NT2/D1 (cell line): ENCODE measurements around the gene TNFRSF12A.

Experiments used
- DNase-seq: peaks from one replicate; pipeline ENCODE4 v3.0.0-alpha.2; 2011; ENCODE audit warnings: low read depth, low spot score
- H3K27me3 ChIP-seq: 2 replicates; pipeline ENCODE4 v1.6.0; 2011; ENCODE audit warnings: mild to moderate bottlenecking; ENCODE audit not compliant: insufficient read length, insufficient read depth
- H3K36me3 ChIP-seq: 2 replicates; pipeline ENCODE4 v1.6.1; 2011; ENCODE audit warnings: mild to moderate bottlenecking, low read length, mixed read lengths; ENCODE audit not compliant: insufficient read depth, insufficient read length
- H3K4me1 ChIP-seq: 2 replicates; pipeline ENCODE4 v1.5.1; 2011; ENCODE audit not compliant: insufficient read depth, insufficient read length
- H3K4me3 ChIP-seq: 2 replicates; pipeline ENCODE4 v1.5.1; 2011; ENCODE audit warnings: low read depth; ENCODE audit not compliant: insufficient read length
- H3K9ac ChIP-seq: 2 replicates; pipeline ENCODE4 v1.6.0; 2011; ENCODE audit warnings: low read depth; ENCODE audit not compliant: insufficient read length
- H3K9me3 ChIP-seq: 2 replicates; pipeline ENCODE4 v1.5.1; 2011; ENCODE audit warnings: mild to moderate bottlenecking, low read length; ENCODE audit not compliant: insufficient read depth
- SUZ12 ChIP-seq: IDR thresholded peaks from 2 replicates; pipeline ENCODE4 v1.6.1; 2011; ENCODE audit not compliant: insufficient read length, insufficient read depth; ENCODE audit errors: extremely low read depth
- YY1 ChIP-seq: IDR thresholded peaks from 2 replicates; pipeline ENCODE4 v1.6.1; 2011; ENCODE audit not compliant: insufficient read length, insufficient read depth
- ZNF274 ChIP-seq: IDR thresholded peaks from 2 replicates; pipeline ENCODE4 v1.6.1; 2011; ENCODE audit warnings: mild to moderate bottlenecking, low read depth, low read length

TNFRSF12A gene

DNA sequence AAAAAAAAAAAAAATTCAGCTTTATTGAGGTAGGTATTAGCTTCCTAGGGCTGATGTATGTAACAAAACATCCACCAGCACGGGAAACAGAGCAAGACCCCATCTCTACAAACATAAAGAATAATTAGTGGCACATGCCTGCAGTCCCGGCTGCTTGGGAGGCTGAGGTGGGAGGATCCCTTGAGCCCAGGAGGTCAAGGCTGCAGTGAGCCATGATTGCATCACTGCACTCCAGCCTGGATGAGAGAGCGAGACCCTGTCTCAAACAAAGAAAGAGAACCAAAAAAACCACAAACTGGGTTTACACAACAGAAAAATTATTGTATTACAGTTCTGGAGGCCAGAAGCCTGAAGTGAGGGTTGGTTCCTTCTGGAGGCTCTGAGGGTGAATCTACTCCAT is 22.2 kb downstream of the TNFRSF12A start:
- Histone ChIP-seq H3K9me3 (no peaks in the 10 kb centered on the region), H3K36me3 (no peaks in the 10 kb centered on the region), H3K4me3 (no peak overlapping the region), H3K27me3 (peaks cover 66% of the 10 kb centered on the region), H3K9ac (no peak overlapping the region), H3K4me1 (peaks cover 19% of the 10 kb centered on the region)
- TF ChIP-seq ZNF274 (no peak), SUZ12 (no peak), YY1 (no peak)
- no peak for DNase-seq

DNA sequence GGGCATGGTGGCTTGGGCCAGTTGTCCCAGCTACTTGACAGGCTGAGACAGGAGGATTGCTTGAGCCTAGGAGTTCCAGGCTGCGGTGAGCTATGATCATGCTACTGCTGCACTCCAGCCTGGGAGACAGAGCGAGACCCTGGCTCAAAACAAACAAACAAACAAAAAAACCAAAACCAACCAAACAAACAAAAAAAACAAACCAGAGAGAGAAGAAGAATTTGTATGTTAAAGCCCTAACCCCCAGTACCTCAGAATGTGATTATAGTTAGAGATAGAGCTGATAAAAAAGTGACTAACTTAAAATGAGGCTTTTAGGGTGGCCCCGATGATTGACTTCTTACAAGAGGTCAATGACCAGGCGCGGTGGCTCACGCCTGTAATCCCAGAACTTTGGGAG is 24.5 kb downstream of the TNFRSF12A start:
- Histone ChIP-seq H3K4me3 (no peak overlapping the region), H3K36me3 (no peaks in the 10 kb centered on the region)
- no peak for TF ChIP-seq ZNF274
- TF ChIP-seq SUZ12 = no peak
- TF ChIP-seq YY1 = no peak

DNA sequence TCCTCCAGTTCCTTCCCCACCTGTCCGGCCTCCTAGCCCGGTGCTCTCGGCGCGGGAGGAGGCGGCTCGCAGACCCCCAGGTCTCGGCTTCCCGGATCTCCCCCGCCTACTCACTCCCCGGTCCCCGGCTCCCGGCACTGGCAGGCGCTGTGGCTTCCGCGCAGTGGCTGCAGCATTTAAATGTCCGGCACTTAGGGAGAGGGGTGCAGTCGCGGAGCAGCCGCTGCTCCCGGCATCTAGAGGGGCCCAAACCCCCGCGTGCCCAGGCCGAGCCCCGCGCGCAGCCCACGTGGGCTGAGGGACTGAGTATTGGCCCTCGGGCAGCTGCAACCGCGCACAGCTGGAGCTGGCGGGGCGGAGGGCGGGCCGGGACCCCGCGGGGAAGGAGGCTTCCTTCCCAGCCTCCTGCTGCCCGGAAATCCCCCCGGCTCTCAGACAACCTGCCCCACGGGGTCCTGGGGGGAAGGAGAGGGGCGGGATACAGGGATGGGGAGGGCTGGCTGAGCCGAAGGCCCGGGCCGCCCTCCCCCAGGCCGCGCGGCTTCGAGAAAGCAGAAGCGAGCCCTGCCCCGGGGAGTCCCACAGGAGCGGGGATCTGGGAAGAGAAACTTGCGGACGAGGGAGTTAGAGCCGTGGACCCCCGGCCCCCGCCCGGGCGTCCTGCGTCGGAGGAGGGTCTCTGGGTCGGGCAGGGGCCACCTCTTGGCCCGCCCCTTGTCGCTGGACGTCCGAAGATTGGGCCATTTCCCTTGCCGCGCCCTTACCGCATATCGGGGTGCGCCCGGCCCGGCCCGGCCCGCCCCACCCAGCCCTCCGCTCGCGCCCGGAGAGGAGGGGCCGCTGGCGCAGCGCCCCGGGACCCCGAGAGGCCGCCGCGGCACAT is 25.8 kb downstream of the TNFRSF12A start, which contains the start of gene MMP25:
Gene MMP25, plus strand, starts transcription at position 804 of the 883 bp plus-strand sequence. CDS start 357 bp downstream, outside the sequence.
- TF ChIP-seq SUZ12 (no peak), YY1 (no peak), ZNF274 (no peak)
- H3K27me3 ChIP-seq = peaks cover 66% of the 10 kb centered on the region
- H3K36me3 ChIP-seq = no peaks in the 10 kb centered on the region
- no peaks in the 10 kb centered on the region for H3K9me3 ChIP-seq
- no peak for DNase-seq
- peaks cover 10% of the 10 kb centered on the region for H3K4me1 ChIP-seq
- H3K9ac ChIP-seq = peak within 1 kb of the TSS; percentile 83
- H3K4me3 ChIP-seq = peak within 1 kb of the TSS; percentile 56

More for the DNA sequence above, 24.5 kb downstream of the TNFRSF12A start:
- peaks cover 64% of the 10 kb centered on the region for H3K27me3 ChIP-seq
- H3K9ac ChIP-seq = no peak overlapping the region
- no peaks in the 10 kb centered on the region for H3K9me3 ChIP-seq
- H3K4me1 ChIP-seq = peaks cover 5% of the 10 kb centered on the region
- DNase-seq = no peak

DNA sequence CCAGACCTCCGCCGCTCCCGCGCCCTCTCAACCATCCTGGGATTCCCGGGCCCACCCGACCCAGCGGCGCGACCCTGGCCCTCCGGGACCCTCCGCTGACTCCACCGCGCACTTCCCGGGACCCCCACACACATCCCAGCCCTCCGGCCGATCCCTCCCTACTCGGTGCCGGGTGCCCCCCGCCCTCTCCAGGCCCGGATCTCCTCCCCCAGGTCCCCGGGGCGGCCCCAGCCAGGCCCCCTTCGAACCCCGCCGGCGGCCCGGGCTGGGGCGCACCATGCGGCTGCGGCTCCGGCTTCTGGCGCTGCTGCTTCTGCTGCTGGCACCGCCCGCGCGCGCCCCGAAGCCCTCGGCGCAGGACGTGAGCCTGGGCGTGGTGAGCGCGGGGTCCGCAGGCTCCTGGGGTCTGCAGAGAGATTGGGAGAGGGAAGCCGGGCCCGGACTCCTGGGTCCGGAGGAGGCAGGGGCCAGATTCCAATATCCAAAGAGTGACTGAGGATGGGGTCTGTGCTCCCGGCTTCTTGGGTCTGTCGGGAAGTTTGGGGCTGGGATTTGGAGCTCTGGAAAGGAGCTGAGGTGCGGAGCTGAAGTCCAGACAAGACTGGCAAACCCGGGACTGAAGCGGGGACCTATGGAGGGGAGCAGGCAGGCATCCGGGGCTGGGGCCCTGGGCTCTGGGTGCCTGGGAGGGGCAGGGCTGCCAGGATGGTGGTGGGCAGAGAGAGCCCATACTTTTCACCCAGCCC is 26.6 kb downstream of the TNFRSF12A start:
- Histone ChIP-seq H3K9me3 (no peaks in the 10 kb centered on the region), H3K27me3 (peaks cover 66% of the 10 kb centered on the region), H3K36me3 (no peaks in the 10 kb centered on the region), H3K4me3 (peak overlapping the region; percentile 56), H3K4me1 (peaks cover 10% of the 10 kb centered on the region), H3K9ac (peak overlapping the region; percentile 82)
- TF ChIP-seq ZNF274 (no peak), YY1 (no peak), SUZ12 (no peak)
- no peak for DNase-seq

DNA sequence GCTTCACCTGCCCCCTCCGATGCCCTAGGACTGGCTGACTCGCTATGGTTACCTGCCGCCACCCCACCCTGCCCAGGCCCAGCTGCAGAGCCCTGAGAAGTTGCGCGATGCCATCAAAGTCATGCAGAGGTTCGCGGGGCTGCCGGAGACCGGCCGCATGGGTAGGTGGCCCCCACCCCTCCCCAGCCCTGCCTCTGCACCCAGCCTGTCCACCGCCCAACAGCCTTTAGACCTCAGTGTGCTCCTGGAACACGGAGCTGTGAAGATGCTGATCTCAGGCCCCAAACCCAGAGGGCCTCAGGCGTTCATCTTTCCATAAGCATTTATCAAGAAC is 27.2 kb downstream of the TNFRSF12A start:
- no peak for TF ChIP-seq ZNF274
- no peak for TF ChIP-seq YY1
- no peak for TF ChIP-seq SUZ12
- Histone ChIP-seq H3K36me3 (no peaks in the 10 kb centered on the region), H3K4me1 (peaks cover 10% of the 10 kb centered on the region), H3K9me3 (no peaks in the 10 kb centered on the region), H3K27me3 (peaks cover 66% of the 10 kb centered on the region), H3K9ac (peak overlapping the region; percentile 82), H3K4me3 (no peak overlapping the region)
- DNase-seq = no peak

DNA sequence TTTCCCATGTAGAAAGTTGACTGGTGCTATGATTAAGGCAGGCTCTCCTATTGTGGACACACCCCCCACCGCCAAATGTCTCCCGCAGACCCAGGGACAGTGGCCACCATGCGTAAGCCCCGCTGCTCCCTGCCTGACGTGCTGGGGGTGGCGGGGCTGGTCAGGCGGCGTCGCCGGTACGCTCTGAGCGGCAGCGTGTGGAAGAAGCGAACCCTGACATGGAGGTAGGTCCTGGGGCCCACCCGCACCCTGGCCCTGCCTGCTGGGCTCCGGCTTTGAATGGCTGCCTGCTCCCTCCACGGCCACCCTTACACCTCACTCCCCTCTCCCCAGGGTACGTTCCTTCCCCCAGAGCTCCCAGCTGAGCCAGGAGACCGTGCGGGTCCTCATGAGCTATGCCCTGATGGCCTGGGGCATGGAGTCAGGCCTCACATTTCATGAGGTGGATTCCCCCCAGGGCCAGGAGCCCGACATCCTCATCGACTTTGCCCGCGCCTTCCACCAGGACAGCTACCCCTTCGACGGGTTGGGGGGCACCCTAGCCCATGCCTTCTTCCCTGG is 29.8 kb downstream of the TNFRSF12A start:
- H3K9ac ChIP-seq = no peak overlapping the region
- no peak for DNase-seq
- peaks cover 43% of the 10 kb centered on the region for H3K27me3 ChIP-seq
- H3K9me3 ChIP-seq = no peaks in the 10 kb centered on the region
- peaks cover 15% of the 10 kb centered on the region for H3K4me1 ChIP-seq
- H3K4me3 ChIP-seq = no peak overlapping the region
- no peak for TF ChIP-seq SUZ12
- TF ChIP-seq ZNF274 = no peak
- no peak for TF ChIP-seq YY1
- H3K36me3 ChIP-seq = peaks cover 14% of the 10 kb centered on the region

DNA sequence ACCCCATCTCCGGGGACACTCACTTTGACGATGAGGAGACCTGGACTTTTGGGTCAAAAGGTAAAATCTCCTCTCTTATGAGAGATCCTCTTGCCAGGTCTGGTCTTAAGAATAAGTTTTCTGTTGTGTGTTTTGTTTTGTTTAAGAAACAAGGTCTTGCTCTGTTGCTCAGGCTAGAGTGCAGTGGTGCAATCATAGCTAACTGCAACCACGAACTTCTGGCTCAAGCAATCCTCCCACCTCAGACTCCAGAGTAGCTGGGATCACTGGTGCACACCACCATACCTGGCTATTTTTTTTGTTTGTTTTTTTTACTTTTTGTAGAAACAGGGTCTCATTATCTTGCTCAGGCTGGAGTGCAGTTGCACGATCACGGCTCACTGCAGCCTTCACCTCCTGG is 30.3 kb downstream of the TNFRSF12A start:
- H3K9ac ChIP-seq = no peak overlapping the region
- no peak for DNase-seq

More for the DNA sequence above, 30.3 kb downstream of the TNFRSF12A start:
- no peak for TF ChIP-seq ZNF274
- no peak for TF ChIP-seq SUZ12
- TF ChIP-seq YY1 = no peak
- H3K27me3 ChIP-seq = peaks cover 43% of the 10 kb centered on the region
- no peak overlapping the region for H3K4me3 ChIP-seq
- peaks cover 17% of the 10 kb centered on the region for H3K4me1 ChIP-seq
- H3K9me3 ChIP-seq = no peaks in the 10 kb centered on the region
- peaks cover 19% of the 10 kb centered on the region for H3K36me3 ChIP-seq
